ENCODE results near the gene GAP43. TPM values are rescaled to one million over a fixed set of nuclear protein-coding genes. Genes with fewer than 3 reads are reported as not detected.

Gene GAP43
- total RNA-seq, 1 experiment from 2014 or later, result 0.71 TPM

GRCh38 chr3:115761927-115762305 lies 138.6 kb downstream of the GAP43 start:
- DNase-seq (ENCODE audit: low read depth), result no peak

GRCh38 chr3:115766587-115767482 lies 143.5 kb downstream of the GAP43 start:
- peak; percentile 82 for DNase-seq (ENCODE audit: low read depth)

- no peak for DNase-seq (ENCODE audit: low read depth)
Measured at GRCh38 chr3:115768661-115769060, 145.4 kb downstream of the GAP43 start.
